Activated naive CD8-positive, alpha-beta T cell (primary cell): ENCODE data around the gene TDRD6.

Source experiments
- H3K27ac Mint-ChIP-seq: one replicate; pipeline ENCODE4 v1.8.0; 2021; ENCODE audit warnings: mixed read lengths
- H3K27me3 Mint-ChIP-seq: one replicate; pipeline ENCODE4 v1.8.0; 2021; ENCODE audit warnings: mixed read lengths
- H3K36me3 Mint-ChIP-seq: one replicate; pipeline ENCODE4 v1.8.0; 2021; ENCODE audit warnings: mixed read lengths
- H3K4me1 Mint-ChIP-seq: one replicate; pipeline ENCODE4 v1.8.0; 2021; ENCODE audit warnings: low read depth, mixed read lengths
- H3K4me3 Mint-ChIP-seq: one replicate; pipeline ENCODE4 v1.8.0; 2021; ENCODE audit warnings: mild to moderate bottlenecking, mixed read lengths
- H3K9me3 Mint-ChIP-seq: one replicate; pipeline ENCODE4 v1.8.0; 2021; ENCODE audit warnings: low read depth, mixed read lengths

The TDRD6 gene

GRCh38 chr6:46745973-46746372, 58.3 kb downstream of the TDRD6 start:
- Mint-ChIP-seq H3K27me3 (peaks cover 14% of the 10 kb centered on the region), H3K36me3 (no peaks in the 10 kb centered on the region), H3K4me3 (no peak overlapping the region), H3K4me1 (no peaks in the 10 kb centered on the region), H3K9me3 (no peaks in the 10 kb centered on the region), H3K27ac (no peak overlapping the region)

GRCh38 chr6:46746696-46747095, 59.0 kb downstream of the TDRD6 start, which contains the start of gene ANKRD66:
TSS of gene ANKRD66 (plus strand) at chr6:46746933. CDS start at chr6:46751949, 5,016 bp downstream.
- no peak within 1 kb of the TSS for H3K27ac Mint-ChIP-seq
- no peaks in the 10 kb centered on the region for H3K9me3 Mint-ChIP-seq
- no peaks in the 10 kb centered on the region for H3K4me1 Mint-ChIP-seq
- peaks cover 14% of the 10 kb centered on the region for H3K27me3 Mint-ChIP-seq
- H3K36me3 Mint-ChIP-seq: no peaks in the 10 kb centered on the region
- no peak within 1 kb of the TSS for H3K4me3 Mint-ChIP-seq

- no peak overlapping the region for H3K27ac Mint-ChIP-seq
- H3K9me3 Mint-ChIP-seq: no peaks in the 10 kb centered on the region
- no peaks in the 10 kb centered on the region for H3K4me1 Mint-ChIP-seq
- H3K4me3 Mint-ChIP-seq: no peak overlapping the region
- peaks cover 11% of the 10 kb centered on the region for H3K27me3 Mint-ChIP-seq
- no peaks in the 10 kb centered on the region for H3K36me3 Mint-ChIP-seq
Observed at GRCh38 chr6:46748940-46749503, 61.3 kb downstream of the TDRD6 start.

GRCh38 chr6:46749731-46750130, 62.0 kb downstream of the TDRD6 start:
- peaks cover 10% of the 10 kb centered on the region for H3K27me3 Mint-ChIP-seq
- no peak overlapping the region for H3K27ac Mint-ChIP-seq
- H3K9me3 Mint-ChIP-seq: no peaks in the 10 kb centered on the region
- no peak overlapping the region for H3K4me3 Mint-ChIP-seq
- no peaks in the 10 kb centered on the region for H3K4me1 Mint-ChIP-seq
- no peaks in the 10 kb centered on the region for H3K36me3 Mint-ChIP-seq

- H3K9me3 Mint-ChIP-seq: no peaks in the 10 kb centered on the region
- no peaks in the 10 kb centered on the region for H3K4me1 Mint-ChIP-seq
- no peak overlapping the region for H3K27ac Mint-ChIP-seq
- no peak overlapping the region for H3K4me3 Mint-ChIP-seq
- no peaks in the 10 kb centered on the region for H3K27me3 Mint-ChIP-seq
- H3K36me3 Mint-ChIP-seq: no peaks in the 10 kb centered on the region
Observed at GRCh38 chr6:46751658-46752057, 64.0 kb downstream of the TDRD6 start.
